ENCODE data around the gene SHANK1.
"Not testable (repeated sequence)": the region's sequence is repeated elsewhere in the genome, so short reads cannot be mapped to it uniquely, and the experiment has no call there.

- TF ChIP-seq, protein P1, sequence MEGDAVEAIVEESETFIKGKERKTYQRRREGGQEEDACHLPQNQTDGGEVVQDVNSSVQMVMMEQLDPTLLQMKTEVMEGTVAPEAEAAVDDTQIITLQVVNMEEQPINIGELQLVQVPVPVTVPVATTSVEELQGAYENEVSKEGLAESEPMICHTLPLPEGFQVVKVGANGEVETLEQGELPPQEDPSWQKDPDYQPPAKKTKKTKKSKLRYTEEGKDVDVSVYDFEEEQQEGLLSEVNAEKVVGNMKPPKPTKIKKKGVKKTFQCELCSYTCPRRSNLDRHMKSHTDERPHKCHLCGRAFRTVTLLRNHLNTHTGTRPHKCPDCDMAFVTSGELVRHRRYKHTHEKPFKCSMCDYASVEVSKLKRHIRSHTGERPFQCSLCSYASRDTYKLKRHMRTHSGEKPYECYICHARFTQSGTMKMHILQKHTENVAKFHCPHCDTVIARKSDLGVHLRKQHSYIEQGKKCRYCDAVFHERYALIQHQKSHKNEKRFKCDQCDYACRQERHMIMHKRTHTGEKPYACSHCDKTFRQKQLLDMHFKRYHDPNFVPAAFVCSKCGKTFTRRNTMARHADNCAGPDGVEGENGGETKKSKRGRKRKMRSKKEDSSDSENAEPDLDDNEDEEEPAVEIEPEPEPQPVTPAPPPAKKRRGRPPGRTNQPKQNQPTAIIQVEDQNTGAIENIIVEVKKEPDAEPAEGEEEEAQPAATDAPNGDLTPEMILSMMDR (IDR thresholded peaks at IDR 0.05): not testable (repeated sequence)
- TF ChIP-seq POLR2A (IDR thresholded peaks at IDR 0.05; ENCODE audit: low read depth): not testable (repeated sequence)
Observed at GRCh38 chr19:50763521-50763920, 43.9 kb upstream of the SHANK1 start.

All from esophagus muscularis mucosa (tissue), 3 donors.